Tibial nerve (tissue), 4 donors: ENCODE results near the gene KIAA2012. TPM values are rescaled to one million over a fixed set of nuclear protein-coding genes. Genes with fewer than 3 reads are reported as not detected.

Source experiments
- DNase-seq, 2 donors: peaks; one replicate each; pipeline ENCODE4 v3.0.0-alpha.2; 2019; ENCODE audit warnings: low spot score in 2 of 2
- H3K27ac ChIP-seq, 4 donors: fragments of 200-600 bp; sonication (generic) in 3 of 4; one replicate each; pipeline ENCODE4 v1.5.1; 2017 to 2019; ENCODE audit warnings: mild to moderate bottlenecking in 1 of 4
- H3K27me3 ChIP-seq, 2 donors: fragments of 200-600 bp; sonication (generic) in 1 of 2; one replicate each; pipeline versions ENCODE4 v1.5.1 to v1.6.0; 2017 to 2019
- H3K36me3 ChIP-seq, 3 donors: fragments of 200-600 bp; sonication (generic); one replicate each; pipeline ENCODE4 v1.5.1; 2018 to 2019
- H3K4me1 ChIP-seq, 4 donors: fragments of 200-600 bp; sonication (generic) in 3 of 4; one replicate each; pipeline ENCODE4 v1.5.1; 2017 to 2019
- H3K4me3 ChIP-seq, 4 donors: fragments of 200-600 bp; sonication (generic) in 3 of 4; one replicate each; pipeline ENCODE4 v1.5.1; 2017 to 2019; ENCODE audit warnings: mild to moderate bottlenecking in 1 of 4, moderate library complexity in 1 of 4
- H3K9me3 ChIP-seq, 4 donors: fragments of 200-600 bp; sonication (generic) in 3 of 4; one replicate each; pipeline ENCODE4 v1.5.1; 2017 to 2019
- CTCF ChIP-seq, 5 experiments: fragments of 200-600 bp in 3 of 5; fragments of 450-650 bp in 2 of 5; sonication (generic) in 3 of 5; IDR thresholded peaks; one replicate each; pipeline ENCODE4 v1.5.1; 2016 to 2019; ENCODE audit warnings: antibody characterized with exemption in 5 of 5, mild to moderate bottlenecking in 3 of 5, moderate library complexity in 2 of 5
- EP300 ChIP-seq, 2 donors: sonication (generic); formaldehyde crosslinking; IDR thresholded peaks; one replicate each; pipeline ENCODE4 v1.6.1; 2017; ENCODE audit warnings: antibody characterized with exemption in 2 of 2, mild to moderate bottlenecking in 1 of 2
- POLR2A ChIP-seq, 2 donors: fragments of 450-650 bp; IDR thresholded peaks; one replicate each; pipeline ENCODE4 v1.6.1; 2017; ENCODE audit warnings: antibody characterized with exemption in 2 of 2, mild to moderate bottlenecking in 2 of 2, moderate library complexity in 2 of 2
- WGBS, 2 donors: methylation state at CpG; one replicate each; pipeline ENCODE4 v1.1.5; 2018; 5-methylcytosine and 5-hydroxymethylcytosine counted together
- total RNA-seq, 4 donors: library from RNA; depleted of rRNA; stranded (reverse); fragments of >200 nt; gene quantifications; one replicate each; pipeline ENCODE4 v1.1.0, GENCODE V29; 2016

The KIAA2012 gene
- total RNA-seq, 4 donors from 2014 or later, result not detected

GRCh38 chr2:202178346-202178958 lies 105.4 kb downstream of the KIAA2012 start:
- H3K9me3 ChIP-seq, result no peaks in the 10 kb centered on the region
- no peak for TF ChIP-seq EP300 (IDR thresholded peaks at IDR 0.05)
- peak; percentile 70 to 84 (median 78) for TF ChIP-seq CTCF (IDR thresholded peaks at IDR 0.05)
- no peaks in the 10 kb centered on the region for H3K36me3 ChIP-seq
- no peaks in the 10 kb centered on the region for H3K27me3 ChIP-seq
- WGBS, 2 donors, result 42 to 44% methylated on average over 7 of the region's 7 CpGs
- peak; percentile 44 to 93 for DNase-seq
- no peak overlapping the region for H3K4me3 ChIP-seq
- H3K27ac ChIP-seq, result no peak overlapping the region
- no peaks in the 10 kb centered on the region for H3K4me1 ChIP-seq

GRCh38 chr2:202184557-202184956 lies 111.5 kb downstream of the KIAA2012 start:
- Histone ChIP-seq H3K36me3 (no peaks in the 10 kb centered on the region), H3K9me3 (no peaks in the 10 kb centered on the region), H3K27ac (no peak overlapping the region), H3K4me3 (no peak overlapping the region), H3K4me1 (no peaks in the 10 kb centered on the region), H3K27me3 (no peaks in the 10 kb centered on the region)
- DNase-seq, result no peak
- WGBS, 2 donors, result 57 to 59% methylated on average over 2 of the region's 2 CpGs
- TF ChIP-seq EP300 (IDR thresholded peaks at IDR 0.05), result no peak
- no peak for TF ChIP-seq POLR2A (IDR thresholded peaks at IDR 0.05)
- TF ChIP-seq CTCF (IDR thresholded peaks at IDR 0.05), result no peak

- no peaks in the 10 kb centered on the region for H3K27me3 ChIP-seq
- TF ChIP-seq EP300 (IDR thresholded peaks at IDR 0.05), result no peak
- no peak for TF ChIP-seq POLR2A (IDR thresholded peaks at IDR 0.05)
- TF ChIP-seq CTCF (IDR thresholded peaks at IDR 0.05), result no peak
- 85 to 91% methylated on average over 6 of the region's 6 CpGs for WGBS, 2 donors
Measured at GRCh38 chr2:202185156-202185555, 112.1 kb downstream of the KIAA2012 start.

GRCh38 chr2:202186641-202187202 lies 113.7 kb downstream of the KIAA2012 start:
- Histone ChIP-seq H3K4me1 (no peaks in the 10 kb centered on the region), H3K27me3 (no peaks in the 10 kb centered on the region), H3K36me3 (no peaks in the 10 kb centered on the region), H3K9me3 (no peaks in the 10 kb centered on the region), H3K4me3 (no peak overlapping the region), H3K27ac (no peak overlapping the region)
- DNase-seq, result no peak
- 85 to 93% methylated on average over 4 of the region's 4 CpGs for WGBS, 2 donors
- TF ChIP-seq CTCF (IDR thresholded peaks at IDR 0.05), result no peak
- TF ChIP-seq POLR2A (IDR thresholded peaks at IDR 0.05), result no peak
- no peak for TF ChIP-seq EP300 (IDR thresholded peaks at IDR 0.05)

More at GRCh38 chr2:202185156-202185555, 112.1 kb downstream of the KIAA2012 start:
- Histone ChIP-seq H3K27ac (no peak overlapping the region), H3K4me1 (no peaks in the 10 kb centered on the region), H3K9me3 (no peaks in the 10 kb centered on the region), H3K36me3 (no peaks in the 10 kb centered on the region), H3K4me3 (no peak overlapping the region)
- DNase-seq, result no peak

- H3K4me1 ChIP-seq, result no peaks in the 10 kb centered on the region
- no peak overlapping the region for H3K4me3 ChIP-seq
- H3K9me3 ChIP-seq, result no peaks in the 10 kb centered on the region
- no peak for DNase-seq
- H3K36me3 ChIP-seq, result no peaks in the 10 kb centered on the region
- H3K27ac ChIP-seq, result no peak overlapping the region
- 80 to 91% methylated on average over 1 of the region's 1 CpG for WGBS, 2 donors
- TF ChIP-seq EP300 (IDR thresholded peaks at IDR 0.05) (no peak), POLR2A (IDR thresholded peaks at IDR 0.05) (no peak)
- H3K27me3 ChIP-seq, result no peaks in the 10 kb centered on the region
Measured at GRCh38 chr2:202187570-202187969, 114.5 kb downstream of the KIAA2012 start.
